CD14-positive monocyte (primary cell): ENCODE results near the gene STK4. TPM values are rescaled to one million over a fixed set of nuclear protein-coding genes. Genes with fewer than 3 reads are reported as not detected.

Experiments
- DNase-seq, 3 donors: peaks; one replicate each; pipeline ENCODE4 v3.0.0-alpha.2; 2011 to 2022
- H2AFZ ChIP-seq: 2 replicates; pipeline ENCODE4 v1.6.0; 2012; ENCODE audit warnings: mild to moderate bottlenecking, low read depth, low read length, inconsistent platforms; ENCODE audit not compliant: insufficient read depth, poor library complexity, severe bottlenecking
- H3K27ac ChIP-seq, 2 donors: 1 replicate in 1 of 2; 2 replicates in 1 of 2; pipeline ENCODE4 v1.5.1; 2012 to 2013; ENCODE audit warnings: low read length in 2 of 2, control low read depth in 1 of 2, inconsistent platforms in 1 of 2, low read depth in 1 of 2, mild to moderate bottlenecking in 1 of 2
- H3K27me3 ChIP-seq, 2 donors: one replicate each; pipeline versions ENCODE4 v1.6.0 to v1.6.1; 2011 to 2013; ENCODE audit warnings: low read length in 2 of 2; ENCODE audit not compliant: control insufficient read depth in 2 of 2, insufficient read depth in 2 of 2
- H3K36me3 ChIP-seq, 2 donors: replicated peaks in 1 of 2; 1 replicate in 1 of 2; 2 replicates in 1 of 2; pipeline versions ENCODE4 v1.5.1 to v1.6.1; 2012 to 2013; ENCODE audit warnings: low read length in 2 of 2, control low read depth in 1 of 2, inconsistent platforms in 1 of 2, mild to moderate bottlenecking in 1 of 2; ENCODE audit not compliant: insufficient read depth in 2 of 2, control insufficient read depth in 1 of 2
- H3K4me1 ChIP-seq, 2 donors: 1 replicate in 1 of 2; 2 replicates in 1 of 2; pipeline versions ENCODE4 v1.5.1 to v1.6.1; 2012 to 2013; ENCODE audit warnings: low read length in 2 of 2, control low read depth in 1 of 2, inconsistent platforms in 1 of 2, mild to moderate bottlenecking in 1 of 2, moderate library complexity in 1 of 2; ENCODE audit not compliant: insufficient read depth in 2 of 2, control insufficient read depth in 1 of 2
- H3K4me2 ChIP-seq: replicated peaks from 2 replicates; pipeline ENCODE3; 2012; ENCODE audit warnings: low read length, moderate library complexity, mild to moderate bottlenecking; ENCODE audit not compliant: poor library complexity, severe bottlenecking; ENCODE audit errors: extremely low read depth
- H3K4me3 ChIP-seq, 3 experiments: fragments of 200-600 bp in 1 of 3; sonication (generic) in 1 of 3; replicated peaks in 1 of 3; 1 replicate in 2 of 3; 2 replicates in 1 of 3; pipeline ENCODE4 v1.5.1; 2011 to 2013; ENCODE audit warnings: low read length in 3 of 3, mild to moderate bottlenecking in 3 of 3, control low read depth in 2 of 3, low read depth in 2 of 3, inconsistent platforms in 1 of 3, moderate library complexity in 1 of 3
- H3K79me2 ChIP-seq: 2 replicates; pipeline ENCODE4 v1.6.0; 2012; ENCODE audit warnings: mild to moderate bottlenecking, control low read depth, inconsistent platforms, low read length, moderate library complexity; ENCODE audit not compliant: insufficient read depth
- H3K9ac ChIP-seq: 2 replicates; pipeline ENCODE4 v1.6.0; 2017; ENCODE audit warnings: low read length, mild to moderate bottlenecking; ENCODE audit not compliant: insufficient read depth, poor library complexity, severe bottlenecking
- H3K9me3 ChIP-seq, 2 donors: replicated peaks in 1 of 2; 1 replicate in 1 of 2; 2 replicates in 1 of 2; pipeline versions ENCODE4 v1.5.1 to v1.6.1; 2012 to 2013; ENCODE audit warnings: low read length in 2 of 2, control low read depth in 1 of 2; ENCODE audit not compliant: control insufficient read depth in 1 of 2, insufficient read depth in 1 of 2
- H4K20me1 ChIP-seq: 2 replicates; pipeline ENCODE4 v1.6.0; 2012; ENCODE audit warnings: mild to moderate bottlenecking, low read length, control low read depth, moderate library complexity; ENCODE audit not compliant: insufficient read depth
- H3K27ac Mint-ChIP-seq, 7 donors: one replicate each; pipeline ENCODE4 v1.8.0; 2020; ENCODE audit warnings: mild to moderate bottlenecking in 7 of 7, mixed read lengths in 7 of 7, moderate library complexity in 6 of 7, inconsistent platforms in 2 of 7
- H3K27me3 Mint-ChIP-seq, 3 donors: one replicate each; pipeline ENCODE4 v1.8.0; 2021 to 2022; ENCODE audit warnings: low read depth in 3 of 3, mild to moderate bottlenecking in 3 of 3, mixed read lengths in 3 of 3, moderate library complexity in 3 of 3, inconsistent platforms in 1 of 3
- H3K36me3 Mint-ChIP-seq, 2 donors: one replicate each; pipeline ENCODE4 v1.8.0; 2020; ENCODE audit warnings: mixed read lengths in 2 of 2, inconsistent platforms in 1 of 2, mild to moderate bottlenecking in 1 of 2
- H3K4me1 Mint-ChIP-seq: one replicate; pipeline ENCODE4 v1.8.0; 2020; ENCODE audit warnings: mild to moderate bottlenecking, mixed read lengths
- H3K4me3 Mint-ChIP-seq, 2 donors: one replicate each; pipeline ENCODE4 v1.8.0; 2020; ENCODE audit warnings: mild to moderate bottlenecking in 2 of 2, mixed read lengths in 2 of 2, moderate library complexity in 1 of 2
- H3K9me3 Mint-ChIP-seq, 7 donors: one replicate each; pipeline ENCODE4 v1.8.0; 2020 to 2022; ENCODE audit warnings: mixed read lengths in 7 of 7, mild to moderate bottlenecking in 6 of 7, moderate library complexity in 6 of 7, inconsistent platforms in 2 of 7
- CTCF ChIP-seq: fragments of 200-600 bp; IDR thresholded peaks from one replicate; pipeline ENCODE4 v1.8.0; 2022; ENCODE audit warnings: antibody characterized with exemption, mild to moderate bottlenecking
- WGBS: methylation state at CpG from one replicate; pipeline ENCODE4 v1.1.5; 2013; ENCODE audit warnings: missing lambda C conversion rate; ENCODE audit not compliant: insufficient coverage; 5-methylcytosine and 5-hydroxymethylcytosine counted together
- intact Hi-C, 2 donors: fragments of 100-400 bp; cut with micrococcal nuclease; formaldehyde crosslinking; loops; one replicate each; pipeline versions ENCODE4 v1.15.0 to v1.15.1; 2023
- polyA plus RNA-seq, 3 donors: library from polyadenylated mRNA; depleted of rRNA in 1 of 3; unstranded in 2 of 3; stranded (reverse) in 1 of 3; fragments of 300-500 nt in 2 of 3; fragments of >200 nt in 1 of 3; fragmentation: Illumina TruSeq in 2 of 3; gene quantifications; 1 replicate in 2 of 3; 2 replicates in 1 of 3; pipeline ENCODE4 v1.2.3, GENCODE V29; 2012 to 2021

The STK4 gene
- polyA plus RNA-seq, 3 donors = 53.0 to 123 (median 69.9) TPM

GRCh38 chr20:45115386-45115774, 149.1 kb downstream of the STK4 start:
- Histone ChIP-seq H3K27me3 (peaks cover 0 to 3% of the 10 kb centered on the region in 2 donors), H3K36me3 (no peaks in the 10 kb centered on the region), H3K79me2 (no peaks in the 10 kb centered on the region), H3K9ac (no peak overlapping the region), H3K4me2 (no peak overlapping the region), H4K20me1 (no peaks in the 10 kb centered on the region), H2AFZ (no peak overlapping the region), H3K27ac (no peak overlapping the region), H3K4me3 (no peak overlapping the region), H3K4me1 (no peaks in the 10 kb centered on the region), H3K9me3 (no peaks in the 10 kb centered on the region)
- no peak overlapping the region for H3K27ac Mint-ChIP-seq
- no peak for DNase-seq
- no peak for TF ChIP-seq CTCF
- H3K4me3 Mint-ChIP-seq = no peak overlapping the region
- intact Hi-C loops = no loop called here
- no peaks in the 10 kb centered on the region for H3K36me3 Mint-ChIP-seq
- no peaks in the 10 kb centered on the region for H3K4me1 Mint-ChIP-seq
- no peaks in the 10 kb centered on the region for H3K9me3 Mint-ChIP-seq
- 83% methylated on average over 3 of the region's 3 CpGs for WGBS
- H3K27me3 Mint-ChIP-seq = peaks cover 11 to 30% (median 16%) of the 10 kb centered on the region in 3 donors

- intact Hi-C loops = no loop called here
- no peak overlapping the region for H3K4me3 Mint-ChIP-seq
- DNase-seq = no peak
- H2AFZ ChIP-seq = no peak overlapping the region
- no peak overlapping the region for H3K4me3 ChIP-seq
- no peak overlapping the region for H3K4me2 ChIP-seq
- H3K9ac ChIP-seq = no peak overlapping the region
- no peaks in the 10 kb centered on the region for H3K9me3 Mint-ChIP-seq
- H4K20me1 ChIP-seq = no peaks in the 10 kb centered on the region
- peaks cover 11 to 30% (median 16%) of the 10 kb centered on the region in 3 donors for H3K27me3 Mint-ChIP-seq
- peaks cover 0 to 3% of the 10 kb centered on the region in 2 donors for H3K27me3 ChIP-seq
- TF ChIP-seq CTCF = no peak
- H3K79me2 ChIP-seq = no peaks in the 10 kb centered on the region
- no peaks in the 10 kb centered on the region for H3K9me3 ChIP-seq
- WGBS = no CpG with 5 or more reads among the region's 4 CpGs
- no peak overlapping the region for H3K27ac ChIP-seq
- no peaks in the 10 kb centered on the region for H3K36me3 Mint-ChIP-seq
- H3K4me1 ChIP-seq = no peaks in the 10 kb centered on the region
- H3K36me3 ChIP-seq = no peaks in the 10 kb centered on the region
- H3K4me1 Mint-ChIP-seq = no peaks in the 10 kb centered on the region
- H3K27ac Mint-ChIP-seq = no peak overlapping the region
These were observed 149.5 kb downstream of the STK4 start for GRCh38 chr20:45115829-45116228.
